HEK293 (cell line): Measurements from ENCODE around the gene IMMP2L.

Experiments used
- PRDM1 ChIP-seq: fragments of 450-650 bp; formaldehyde crosslinking; IDR thresholded peaks from 2 replicates; pipeline ENCODE4; 2016; ENCODE audit warnings: missing biosample characterization, missing genetic modification characterization
- TCF7L2 ChIP-seq: IDR thresholded peaks from 2 replicates; pipeline ENCODE4 v1.6.1; 2011; ENCODE audit warnings: low read depth, mild to moderate bottlenecking, inconsistent platforms, low read length, moderate library complexity, borderline replicate concordance
- ZBTB1 ChIP-seq: fragments of 450-650 bp; formaldehyde crosslinking; IDR thresholded peaks from 2 replicates; pipeline ENCODE4 v1.5.1; 2016; ENCODE audit warnings: missing biosample characterization, missing genetic modification characterization
- ZNF19 ChIP-seq: fragments of 450-650 bp; formaldehyde crosslinking; IDR thresholded peaks from 2 replicates; pipeline ENCODE4; 2016; ENCODE audit warnings: missing biosample characterization, missing genetic modification characterization, low read depth
- ZNF23 ChIP-seq: fragments of 450-650 bp; formaldehyde crosslinking; IDR thresholded peaks from 2 replicates; pipeline ENCODE4 v1.5.1; 2016; ENCODE audit warnings: missing biosample characterization, missing genetic modification characterization, borderline replicate concordance
- ZNF324 ChIP-seq: fragments of 450-650 bp; formaldehyde crosslinking; IDR thresholded peaks from 2 replicates; pipeline ENCODE4 v1.5.1; 2016; ENCODE audit warnings: missing biosample characterization, missing genetic modification characterization
- ZNF660 ChIP-seq: fragments of 450-650 bp; IDR thresholded peaks from 2 replicates; pipeline ENCODE4 v1.5.1; 2018; ENCODE audit warnings: missing biosample characterization, mild to moderate bottlenecking, missing genetic modification characterization
- ZNF670 ChIP-seq: fragments of 450-650 bp; formaldehyde crosslinking; IDR thresholded peaks from 2 replicates; pipeline ENCODE4 v1.5.1; 2016; ENCODE audit warnings: missing biosample characterization, missing genetic modification characterization, low read depth
- TF ChIP-seq, protein P1 (sequence below): fragments of 450-650 bp; formaldehyde crosslinking; IDR thresholded peaks from 2 replicates; pipeline ENCODE4 v1.5.1; 2016; ENCODE audit warnings: missing biosample characterization, missing genetic modification characterization
- TF ChIP-seq, protein P2 (sequence below): fragments of 450-650 bp; formaldehyde crosslinking; IDR thresholded peaks from 2 replicates; pipeline ENCODE4 v1.5.1; 2017; ENCODE audit warnings: missing biosample characterization, missing genetic modification characterization
- TF ChIP-seq, protein P3 (sequence below): sonication (generic); formaldehyde crosslinking; IDR thresholded peaks from 2 replicates; pipeline ENCODE4 v1.8.1; 2022; ENCODE audit warnings: mild to moderate bottlenecking, moderate library complexity, missing genetic modification reagents
- TF ChIP-seq, protein P4 (sequence below): fragments of 450-650 bp; formaldehyde crosslinking; IDR thresholded peaks from 2 replicates; pipeline ENCODE4 v1.5.1; 2016; ENCODE audit warnings: missing biosample characterization, missing genetic modification characterization
- TF ChIP-seq, protein P5 (sequence below): fragments of 450-650 bp; formaldehyde crosslinking; IDR thresholded peaks from 2 replicates; pipeline ENCODE4; 2016; ENCODE audit warnings: missing biosample characterization, missing genetic modification characterization

DNA sequence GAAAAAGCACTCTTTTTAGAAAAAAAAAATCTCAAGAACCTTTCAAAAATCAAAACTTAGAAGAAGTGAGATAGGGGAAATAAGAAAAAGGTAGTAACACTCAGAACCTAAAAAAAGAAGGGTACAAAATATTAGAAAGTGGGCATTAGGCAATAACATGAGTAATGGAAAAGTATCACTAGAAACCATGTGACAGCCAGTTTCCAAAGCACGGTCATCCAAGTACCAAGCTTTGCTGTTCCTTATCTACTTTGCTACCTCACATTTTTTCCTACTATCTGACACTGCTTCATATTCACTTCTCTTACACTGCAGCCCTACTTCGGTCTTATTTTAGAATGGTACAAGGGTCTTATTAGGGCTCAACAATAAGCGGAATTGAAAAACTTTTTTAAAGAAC is 30.3 kb downstream of the IMMP2L start:
- TF ChIP-seq, protein P1, sequence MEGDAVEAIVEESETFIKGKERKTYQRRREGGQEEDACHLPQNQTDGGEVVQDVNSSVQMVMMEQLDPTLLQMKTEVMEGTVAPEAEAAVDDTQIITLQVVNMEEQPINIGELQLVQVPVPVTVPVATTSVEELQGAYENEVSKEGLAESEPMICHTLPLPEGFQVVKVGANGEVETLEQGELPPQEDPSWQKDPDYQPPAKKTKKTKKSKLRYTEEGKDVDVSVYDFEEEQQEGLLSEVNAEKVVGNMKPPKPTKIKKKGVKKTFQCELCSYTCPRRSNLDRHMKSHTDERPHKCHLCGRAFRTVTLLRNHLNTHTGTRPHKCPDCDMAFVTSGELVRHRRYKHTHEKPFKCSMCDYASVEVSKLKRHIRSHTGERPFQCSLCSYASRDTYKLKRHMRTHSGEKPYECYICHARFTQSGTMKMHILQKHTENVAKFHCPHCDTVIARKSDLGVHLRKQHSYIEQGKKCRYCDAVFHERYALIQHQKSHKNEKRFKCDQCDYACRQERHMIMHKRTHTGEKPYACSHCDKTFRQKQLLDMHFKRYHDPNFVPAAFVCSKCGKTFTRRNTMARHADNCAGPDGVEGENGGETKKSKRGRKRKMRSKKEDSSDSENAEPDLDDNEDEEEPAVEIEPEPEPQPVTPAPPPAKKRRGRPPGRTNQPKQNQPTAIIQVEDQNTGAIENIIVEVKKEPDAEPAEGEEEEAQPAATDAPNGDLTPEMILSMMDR (tag by site-specific recombination): no peak
- no peak for TF ChIP-seq ZNF324 (tag by site-specific recombination)
- TF ChIP-seq ZNF660: no peak
- TF ChIP-seq ZNF19 (tag by site-specific recombination): no peak
- no peak for TF ChIP-seq ZNF23
- no peak for TF ChIP-seq PRDM1
- TF ChIP-seq, protein P2, sequence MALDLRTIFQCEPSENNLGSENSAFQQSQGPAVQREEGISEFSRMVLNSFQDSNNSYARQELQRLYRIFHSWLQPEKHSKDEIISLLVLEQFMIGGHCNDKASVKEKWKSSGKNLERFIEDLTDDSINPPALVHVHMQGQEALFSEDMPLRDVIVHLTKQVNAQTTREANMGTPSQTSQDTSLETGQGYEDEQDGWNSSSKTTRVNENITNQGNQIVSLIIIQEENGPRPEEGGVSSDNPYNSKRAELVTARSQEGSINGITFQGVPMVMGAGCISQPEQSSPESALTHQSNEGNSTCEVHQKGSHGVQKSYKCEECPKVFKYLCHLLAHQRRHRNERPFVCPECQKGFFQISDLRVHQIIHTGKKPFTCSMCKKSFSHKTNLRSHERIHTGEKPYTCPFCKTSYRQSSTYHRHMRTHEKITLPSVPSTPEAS (tag by site-specific recombination): no peak
- TF ChIP-seq ZBTB1 (tag by site-specific recombination): no peak
- TF ChIP-seq ZNF670: no peak
- TF ChIP-seq, protein P3, sequence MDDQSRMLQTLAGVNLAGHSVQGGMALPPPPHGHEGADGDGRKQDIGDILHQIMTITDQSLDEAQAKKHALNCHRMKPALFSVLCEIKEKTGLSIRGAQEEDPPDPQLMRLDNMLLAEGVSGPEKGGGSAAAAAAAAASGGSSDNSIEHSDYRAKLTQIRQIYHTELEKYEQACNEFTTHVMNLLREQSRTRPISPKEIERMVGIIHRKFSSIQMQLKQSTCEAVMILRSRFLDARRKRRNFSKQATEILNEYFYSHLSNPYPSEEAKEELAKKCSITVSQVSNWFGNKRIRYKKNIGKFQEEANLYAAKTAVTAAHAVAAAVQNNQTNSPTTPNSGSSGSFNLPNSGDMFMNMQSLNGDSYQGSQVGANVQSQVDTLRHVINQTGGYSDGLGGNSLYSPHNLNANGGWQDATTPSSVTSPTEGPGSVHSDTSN (CRISPR knock-in tag): no peak
- TF ChIP-seq TCF7L2: no peak
- TF ChIP-seq, protein P4, sequence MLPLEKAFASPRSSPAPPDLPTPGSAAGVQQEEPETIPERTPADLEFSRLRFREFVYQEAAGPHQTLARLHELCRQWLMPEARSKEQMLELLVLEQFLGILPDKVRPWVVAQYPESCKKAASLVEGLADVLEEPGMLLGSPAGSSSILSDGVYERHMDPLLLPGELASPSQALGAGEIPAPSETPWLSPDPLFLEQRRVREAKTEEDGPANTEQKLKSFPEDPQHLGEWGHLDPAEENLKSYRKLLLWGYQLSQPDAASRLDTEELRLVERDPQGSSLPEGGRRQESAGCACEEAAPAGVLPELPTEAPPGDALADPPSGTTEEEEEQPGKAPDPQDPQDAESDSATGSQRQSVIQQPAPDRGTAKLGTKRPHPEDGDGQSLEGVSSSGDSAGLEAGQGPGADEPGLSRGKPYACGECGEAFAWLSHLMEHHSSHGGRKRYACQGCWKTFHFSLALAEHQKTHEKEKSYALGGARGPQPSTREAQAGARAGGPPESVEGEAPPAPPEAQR: no peak
- TF ChIP-seq, protein P5, sequence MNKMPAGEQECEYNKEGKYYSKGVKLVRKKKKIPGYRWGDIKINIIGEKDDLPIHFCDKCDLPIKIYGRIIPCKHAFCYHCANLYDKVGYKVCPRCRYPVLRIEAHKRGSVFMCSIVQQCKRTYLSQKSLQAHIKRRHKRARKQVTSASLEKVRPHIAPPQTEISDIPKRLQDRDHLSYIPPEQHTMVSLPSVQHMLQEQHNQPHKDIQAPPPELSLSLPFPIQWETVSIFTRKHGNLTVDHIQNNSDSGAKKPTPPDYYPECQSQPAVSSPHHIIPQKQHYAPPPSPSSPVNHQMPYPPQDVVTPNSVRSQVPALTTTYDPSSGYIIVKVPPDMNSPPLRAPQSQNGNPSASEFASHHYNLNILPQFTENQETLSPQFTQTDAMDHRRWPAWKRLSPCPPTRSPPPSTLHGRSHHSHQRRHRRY (tag by site-specific recombination): no peak
